Adrenal gland (tissue), 12 donors: ENCODE measurements around the gene PHGDH. TPM values are rescaled to one million over a fixed set of nuclear protein-coding genes. Genes with fewer than 3 reads are reported as not detected.

Experiments used
- DNase-seq, 7 donors: peaks; one replicate each; pipeline ENCODE4 v3.0.0-alpha.2; 2019 to 2020
- H3K27ac ChIP-seq, 5 donors: fragments of 200-600 bp; sonication (generic) in 4 of 5; 1 replicate in 3 of 5; 2 replicates in 2 of 5; pipeline versions ENCODE4 v1.5.1 to v1.8.0; 2016 to 2020; ENCODE audit warnings: mild to moderate bottlenecking in 1 of 5
- H3K27me3 ChIP-seq: fragments of 200-600 bp; 2 replicates; pipeline ENCODE4 v1.8.0; 2021
- H3K36me3 ChIP-seq, 2 donors: fragments of 200-600 bp; replicated peaks in 1 of 2; 1 replicate in 1 of 2; 2 replicates in 1 of 2; pipeline versions ENCODE4 v1.5.1 to v1.8.0; 2018 to 2022
- H3K4me1 ChIP-seq, 2 donors: fragments of 200-600 bp; replicated peaks in 1 of 2; 1 replicate in 1 of 2; 2 replicates in 1 of 2; pipeline versions ENCODE4 v1.5.1 to v1.8.0; 2018 to 2021
- H3K4me3 ChIP-seq, 4 donors: fragments of 200-600 bp; sonication (generic) in 3 of 4; one replicate each; pipeline ENCODE4 v1.5.1; 2016 to 2018
- H3K9me3 ChIP-seq, 3 donors: fragments of 200-600 bp; sonication (generic) in 1 of 3; replicated peaks in 1 of 3; 1 replicate in 2 of 3; 2 replicates in 1 of 3; pipeline versions ENCODE4 v1.5.1 to v1.8.0; 2016 to 2021
- POLR2A ChIP-seq, 2 donors: fragments of 450-650 bp; IDR thresholded peaks; one replicate each; pipeline ENCODE4 v1.6.1; 2017; ENCODE audit warnings: antibody characterized with exemption in 2 of 2, mild to moderate bottlenecking in 2 of 2, moderate library complexity in 1 of 2
- WGBS, 4 donors: extraction: QIAGEN DNeasy Blood & Tissue Kit in 2 of 4; methylation state at CpG; one replicate each; pipeline versions ENCODE4 v1.1.5 to v1.1.7; 2013 to 2017; 5-methylcytosine and 5-hydroxymethylcytosine counted together
- intact Hi-C, 2 donors: fragments of 100-400 bp; cut with DNase I; formaldehyde crosslinking; loops; one replicate each; pipeline versions ENCODE4 v1.14.1 to v1.15.0; 2022 to 2023
- polyA plus RNA-seq, 3 donors: library from polyadenylated mRNA; stranded (reverse); fragments of 200-250 nt in 2 of 3; fragments of 350-450 nt in 1 of 3; fragmentation: Illumina TruSeq in 1 of 3; extraction: RNeasy Lipid Tissue Mini Kit (QIAGEN cat#74804) in 1 of 3; gene quantifications; one replicate each; pipeline ENCODE4 v1.2.3, GENCODE V29; 2013 to 2014
- total RNA-seq, 9 donors: library from RNA; depleted of rRNA in 4 of 9; stranded (reverse); fragments of >200 nt in 4 of 9; fragments of 120-200 nt in 1 of 9; fragmentation: NEBNext Ultra II Directional in 1 of 9; extraction: Animal tissue kit (Norgen Biotek cat#: 25700) in 1 of 9; gene quantifications; one replicate each; pipeline versions ENCODE4 v1.1.0 to v1.2.4, GENCODE V29; 2013 to 2023
- TF ChIP-seq, protein P1 (sequence below), 6 experiments: fragments of 450-650 bp in 4 of 6; fragments of 200-600 bp in 2 of 6; sonication (generic) in 1 of 6; IDR thresholded peaks; 1 replicate in 5 of 6; 2 replicates in 1 of 6; pipeline versions ENCODE4 v1.5.1 to v1.8.0; 2016 to 2021; ENCODE audit warnings: antibody characterized with exemption in 6 of 6, mild to moderate bottlenecking in 2 of 6, moderate library complexity in 1 of 6
- donor health status: healthy with polysubstance abuse.
- donor health status: Bipolar disorder and iron deficiency.
- donor health status: DM: yes; HTN: yes; CAD: no.
- donor health status: DM: no; HTN: no; CAD: no.
- donor health status: DM: no; HTN: no; CAD: no.
- donor health status: DM: yes; HTN: yes; CAD: no.

Gene PHGDH
- total and polyA plus RNA-seq, 12 donors = 1.8 to 27.7 (median 3.6) TPM

GRCh38 chr1:119674835-119675289 is 36.9 kb upstream of the PHGDH start:
- Histone ChIP-seq H3K36me3 (no peaks in the 10 kb centered on the region), H3K4me3 (peak overlapping the region in 1 of 4 donors; percentile 60), H3K27me3 (no peaks in the 10 kb centered on the region), H3K9me3 (no peaks in the 10 kb centered on the region), H3K4me1 (peaks cover 4 to 5% of the 10 kb centered on the region in 2 donors), H3K27ac (peak overlapping the region in 1 of 5 donors; percentile 55)
- peak in 3 of 7 donors; percentile 40 to 76 (median 76) for DNase-seq
- intact Hi-C loops = loop anchor here in 1 of 2 donors (2.0 kb wide), 1 partner anchor 62 kb away; no protein-coding TSS in a partner anchor
- WGBS, 4 donors = 28 to 65% (median 42%) methylated on average over 5 to 6 of the region's 6 CpGs
- TF ChIP-seq, protein P1, sequence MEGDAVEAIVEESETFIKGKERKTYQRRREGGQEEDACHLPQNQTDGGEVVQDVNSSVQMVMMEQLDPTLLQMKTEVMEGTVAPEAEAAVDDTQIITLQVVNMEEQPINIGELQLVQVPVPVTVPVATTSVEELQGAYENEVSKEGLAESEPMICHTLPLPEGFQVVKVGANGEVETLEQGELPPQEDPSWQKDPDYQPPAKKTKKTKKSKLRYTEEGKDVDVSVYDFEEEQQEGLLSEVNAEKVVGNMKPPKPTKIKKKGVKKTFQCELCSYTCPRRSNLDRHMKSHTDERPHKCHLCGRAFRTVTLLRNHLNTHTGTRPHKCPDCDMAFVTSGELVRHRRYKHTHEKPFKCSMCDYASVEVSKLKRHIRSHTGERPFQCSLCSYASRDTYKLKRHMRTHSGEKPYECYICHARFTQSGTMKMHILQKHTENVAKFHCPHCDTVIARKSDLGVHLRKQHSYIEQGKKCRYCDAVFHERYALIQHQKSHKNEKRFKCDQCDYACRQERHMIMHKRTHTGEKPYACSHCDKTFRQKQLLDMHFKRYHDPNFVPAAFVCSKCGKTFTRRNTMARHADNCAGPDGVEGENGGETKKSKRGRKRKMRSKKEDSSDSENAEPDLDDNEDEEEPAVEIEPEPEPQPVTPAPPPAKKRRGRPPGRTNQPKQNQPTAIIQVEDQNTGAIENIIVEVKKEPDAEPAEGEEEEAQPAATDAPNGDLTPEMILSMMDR (IDR thresholded peaks at IDR 0.05) = peak in 1 of 6 experiments; percentile 76
- TF ChIP-seq POLR2A (IDR thresholded peaks at IDR 0.05) = no peak

DNA sequence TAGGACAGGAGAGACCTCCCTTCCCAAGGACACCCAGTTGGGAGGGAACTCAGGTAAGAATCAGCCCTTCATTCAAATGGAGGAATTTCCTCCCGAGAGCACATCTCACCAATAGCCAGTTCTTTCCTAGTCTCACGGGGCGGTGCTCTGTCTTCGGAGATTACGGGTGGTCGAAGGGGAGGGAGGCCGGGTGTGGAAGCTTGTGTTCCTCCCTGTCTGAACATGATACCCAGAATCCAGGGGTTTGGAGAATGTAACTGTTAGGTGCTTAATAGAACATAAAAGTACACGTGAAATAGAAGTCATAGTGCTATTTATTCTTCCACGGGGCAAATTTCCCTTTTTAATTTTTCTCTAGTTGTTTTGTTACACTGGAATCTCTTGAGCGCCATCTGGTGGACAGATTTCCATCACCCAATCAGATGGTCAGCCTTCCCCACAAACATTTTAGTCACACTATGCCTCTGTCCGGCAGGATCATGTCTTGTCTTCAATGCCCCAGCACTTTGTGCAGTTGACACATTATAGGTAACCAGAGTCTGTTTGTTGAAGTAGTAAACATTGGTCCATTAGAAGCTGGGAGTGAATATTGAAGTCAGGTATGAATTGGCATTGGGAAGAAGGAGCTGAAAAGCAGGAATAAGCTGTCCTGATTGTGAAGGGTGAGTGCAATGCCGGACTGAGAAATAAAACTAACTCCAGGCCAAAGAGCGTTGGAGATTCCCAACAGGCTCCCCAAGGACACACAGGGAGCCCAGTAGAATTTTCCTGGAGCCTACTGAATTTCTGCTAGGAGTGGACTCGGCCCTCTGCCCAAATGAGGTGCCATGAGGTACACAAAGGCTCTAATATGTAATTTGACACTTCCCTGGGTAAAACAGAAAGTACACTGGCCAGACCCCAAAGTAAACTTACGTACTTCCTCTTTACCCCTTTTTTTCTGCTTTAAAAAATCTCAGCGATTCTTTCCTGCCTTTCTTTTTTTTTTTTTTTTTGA is 36.1 kb upstream of the PHGDH start:
- no peaks in the 10 kb centered on the region for H3K27me3 ChIP-seq
- intact Hi-C loops = loop anchor here in 1 of 2 donors (2.0 kb wide), 1 partner anchor 63 kb away; no protein-coding TSS in a partner anchor
- DNase-seq = peak; percentile 78 to 95 (median 90)
- H3K4me1 ChIP-seq = peaks cover 4 to 5% of the 10 kb centered on the region in 2 donors
- TF ChIP-seq POLR2A (IDR thresholded peaks at IDR 0.05) = no peak
- TF ChIP-seq, protein P1 (IDR thresholded peaks at IDR 0.05) = peak; percentile 83 to 93 (median 91)
- H3K4me3 ChIP-seq = peak overlapping the region in 1 of 4 donors; percentile 60
- 17 to 22% (median 18%) methylated on average over 16 of the region's 16 CpGs for WGBS, 4 donors
- peak overlapping the region in 1 of 5 donors; percentile 55 for H3K27ac ChIP-seq
- H3K9me3 ChIP-seq = no peaks in the 10 kb centered on the region
- no peaks in the 10 kb centered on the region for H3K36me3 ChIP-seq

- WGBS, 4 donors = 73 to 87% (median 82%) methylated on average over 8 of the region's 8 CpGs
- no peak for TF ChIP-seq POLR2A (IDR thresholded peaks at IDR 0.05)
- TF ChIP-seq, protein P1 (IDR thresholded peaks at IDR 0.05) = no peak
- intact Hi-C loops = no loop called here
Measured at GRCh38 chr1:119676571-119677206, 35.0 kb upstream of the PHGDH start.

DNA sequence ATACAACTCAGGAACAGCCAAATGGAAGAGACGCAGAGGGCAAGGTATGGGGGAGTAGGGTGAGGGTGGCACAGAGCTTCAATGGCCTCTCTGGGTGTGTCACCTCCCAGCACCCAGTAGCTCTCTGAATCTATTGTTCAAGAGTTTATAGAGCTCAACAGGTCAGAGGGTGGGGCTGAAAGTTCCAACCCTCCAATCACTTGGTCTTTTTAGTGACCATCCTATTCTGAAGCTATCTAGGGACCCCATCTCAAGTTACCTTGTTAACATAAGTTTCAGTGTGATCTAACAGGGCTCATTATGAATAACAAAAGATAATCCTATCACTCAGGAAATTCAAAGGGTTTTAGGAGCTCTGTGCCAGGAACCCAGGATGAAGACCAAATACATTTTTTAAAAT is 32.5 kb upstream of the PHGDH start:
- H3K27me3 ChIP-seq = no peaks in the 10 kb centered on the region
- H3K9me3 ChIP-seq = no peaks in the 10 kb centered on the region
- H3K4me3 ChIP-seq = no peak overlapping the region
- intact Hi-C loops = no loop called here
- WGBS, 4 donors = 86 to 100% (median 99%) methylated on average over 1 of the region's 1 CpG
- TF ChIP-seq, protein P1 (IDR thresholded peaks at IDR 0.05) = no peak
- TF ChIP-seq POLR2A (IDR thresholded peaks at IDR 0.05) = no peak
- no peak for DNase-seq
- no peak overlapping the region for H3K27ac ChIP-seq
- H3K36me3 ChIP-seq = no peaks in the 10 kb centered on the region
- H3K4me1 ChIP-seq = peaks cover 4 to 5% of the 10 kb centered on the region in 2 donors

More at GRCh38 chr1:119676571-119677206, 35.0 kb upstream of the PHGDH start:
- no peaks in the 10 kb centered on the region for H3K36me3 ChIP-seq
- no peaks in the 10 kb centered on the region for H3K9me3 ChIP-seq
- no peak for DNase-seq
- H3K4me1 ChIP-seq = peaks cover 4 to 5% of the 10 kb centered on the region in 2 donors
- H3K4me3 ChIP-seq = no peak overlapping the region
- H3K27me3 ChIP-seq = no peaks in the 10 kb centered on the region
- H3K27ac ChIP-seq = no peak overlapping the region
